Rectal smooth muscle tissue (tissue), 1 donor: ENCODE measurements around the gene OR4A47.
"Not testable (repeated sequence)": the region's sequence is repeated elsewhere in the genome, so short reads cannot be mapped to it uniquely, and the experiment has no call there.

Experiments used
- H3K27ac ChIP-seq: one replicate; pipeline ENCODE4 v1.7.0; 2013; ENCODE audit warnings: low read depth, low read length, inconsistent platforms
- H3K27me3 ChIP-seq: one replicate; pipeline ENCODE4 v1.7.0; 2013; ENCODE audit warnings: low read length; ENCODE audit not compliant: control insufficient read depth, insufficient read depth
- H3K36me3 ChIP-seq: one replicate; pipeline ENCODE4 v1.7.0; 2013; ENCODE audit warnings: low read length; ENCODE audit not compliant: control insufficient read depth, insufficient read depth
- H3K4me1 ChIP-seq: one replicate; pipeline ENCODE4 v1.7.0; 2013; ENCODE audit warnings: low read length; ENCODE audit not compliant: control insufficient read depth, insufficient read depth
- H3K4me3 ChIP-seq: one replicate; pipeline ENCODE4 v1.7.0; 2013; ENCODE audit warnings: low read length
- H3K9ac ChIP-seq: one replicate; pipeline ENCODE4 v1.7.0; 2013; ENCODE audit warnings: low read length

OR4A47 gene, protein sequence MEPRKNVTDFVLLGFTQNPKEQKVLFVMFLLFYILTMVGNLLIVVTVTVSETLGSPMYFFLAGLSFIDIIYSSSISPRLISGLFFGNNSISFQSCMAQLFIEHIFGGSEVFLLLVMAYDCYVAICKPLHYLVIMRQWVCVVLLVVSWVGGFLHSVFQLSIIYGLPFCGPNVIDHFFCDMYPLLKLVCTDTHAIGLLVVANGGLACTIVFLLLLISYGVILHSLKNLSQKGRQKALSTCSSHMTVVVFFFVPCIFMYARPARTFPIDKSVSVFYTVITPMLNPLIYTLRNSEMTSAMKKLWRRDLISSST

DNA sequence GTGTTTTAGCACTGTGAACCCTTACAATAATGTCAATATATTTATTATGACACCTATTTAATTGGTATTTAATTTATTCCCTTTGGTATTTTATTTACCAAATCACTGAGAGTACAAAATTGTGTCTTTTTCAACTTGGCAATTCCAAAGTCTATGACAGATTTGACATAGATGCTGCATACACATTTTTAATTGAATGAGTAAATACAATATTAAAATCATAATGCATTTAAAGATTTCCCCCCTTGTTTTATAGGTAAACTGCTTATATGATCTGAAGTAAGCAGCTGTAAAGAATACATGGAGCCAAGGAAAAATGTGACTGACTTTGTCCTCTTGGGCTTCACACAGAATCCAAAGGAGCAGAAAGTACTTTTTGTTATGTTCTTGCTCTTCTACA lies at the start of gene OR4A47:
Gene OR4A47, plus strand, starts transcription at position 301 of the 400 bp plus-strand sequence. Its CDS starts 0 bp downstream, at position 301.
- H3K36me3 ChIP-seq, H3K27ac ChIP-seq, H3K27me3 ChIP-seq, H3K9ac ChIP-seq, H3K4me1 ChIP-seq, H3K4me3 ChIP-seq: not testable (repeated sequence)

- H3K4me3 ChIP-seq, H3K27ac ChIP-seq, H3K36me3 ChIP-seq, H3K9ac ChIP-seq, H3K4me1 ChIP-seq, H3K27me3 ChIP-seq: not testable (repeated sequence)
Measured at GRCh38 chr11:48455909-48456308, 32.7 kb upstream of the OR4A47 start.

- not testable (repeated sequence) for H3K9ac ChIP-seq, H3K27ac ChIP-seq, H3K27me3 ChIP-seq, H3K4me1 ChIP-seq, H3K4me3 ChIP-seq, H3K36me3 ChIP-seq
Measured at GRCh38 chr11:48473966-48474365, 14.6 kb upstream of the OR4A47 start.

DNA sequence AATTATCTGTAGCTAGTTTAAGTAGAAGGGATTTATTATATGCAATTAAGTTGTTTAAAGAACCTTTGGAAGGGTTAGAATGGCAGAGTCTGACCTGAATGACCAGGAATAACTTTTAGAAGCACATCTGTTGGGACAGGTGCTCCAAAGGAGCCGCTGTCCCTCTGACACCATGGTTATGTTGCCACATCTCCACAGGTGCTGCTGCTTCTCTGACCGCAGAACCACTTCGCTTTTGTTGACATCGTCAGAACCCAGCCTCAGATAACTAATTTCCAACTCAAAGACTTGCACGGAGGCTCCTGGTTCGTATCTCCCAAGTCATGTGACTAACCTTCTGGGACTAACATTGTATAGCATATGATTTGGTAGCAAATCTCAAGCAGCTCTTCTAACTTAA lies 13.9 kb upstream of the OR4A47 start:
- H3K9ac ChIP-seq, H3K4me1 ChIP-seq, H3K36me3 ChIP-seq, H3K27ac ChIP-seq, H3K27me3 ChIP-seq, H3K4me3 ChIP-seq: not testable (repeated sequence)

DNA sequence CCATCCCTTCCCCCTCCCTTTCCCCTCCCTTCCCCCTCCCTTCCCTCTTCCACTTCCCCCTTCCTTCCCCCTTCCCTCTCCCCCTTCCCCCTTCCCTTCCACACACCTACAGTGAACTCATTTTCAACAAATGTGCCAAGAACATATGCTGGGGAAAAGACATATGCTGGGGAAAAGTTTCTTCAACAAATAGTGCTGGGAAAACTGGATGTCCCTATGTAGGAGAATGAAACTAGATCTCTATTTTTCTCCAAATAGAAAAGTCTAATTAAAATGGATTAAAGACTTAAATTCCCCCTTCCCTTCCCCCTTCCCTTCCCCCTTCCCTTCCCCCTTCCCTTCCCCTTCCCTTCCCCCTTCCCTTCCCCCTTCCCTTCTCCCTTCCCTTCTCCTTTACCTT lies 17.6 kb downstream of the OR4A47 start:
- H3K27me3 ChIP-seq, H3K9ac ChIP-seq, H3K4me1 ChIP-seq, H3K36me3 ChIP-seq, H3K4me3 ChIP-seq, H3K27ac ChIP-seq: not testable (repeated sequence)

DNA sequence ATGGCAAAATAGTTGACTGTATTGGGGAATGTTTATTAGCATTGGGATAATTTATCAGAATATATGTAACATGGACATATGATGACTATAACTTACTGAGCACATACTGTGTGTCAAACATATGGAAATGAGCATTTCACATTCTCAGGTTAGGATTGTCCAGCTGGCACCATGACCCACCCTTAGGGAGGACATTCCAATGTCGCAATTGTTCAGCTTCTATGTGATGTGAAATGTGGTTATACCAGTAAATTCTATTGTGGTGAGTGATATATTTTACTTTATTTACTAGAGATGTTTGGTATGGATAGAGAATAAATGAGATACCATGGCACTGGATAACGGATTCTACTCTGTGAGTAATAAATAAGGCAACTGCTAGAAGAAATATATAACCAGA lies 50.4 kb downstream of the OR4A47 start:
- H3K9ac ChIP-seq: no peak overlapping the region
- H3K4me1 ChIP-seq: no peaks in the 10 kb centered on the region
- H3K27me3 ChIP-seq: no peaks in the 10 kb centered on the region
- H3K4me3 ChIP-seq: no peak overlapping the region
- H3K36me3 ChIP-seq: no peaks in the 10 kb centered on the region
- H3K27ac ChIP-seq: no peak overlapping the region
